Trophoblast cell (in vitro differentiated cells and primary cell): ENCODE data around the gene LCN15.
"Not testable (repeated sequence)": the region's sequence is repeated elsewhere in the genome, so short reads cannot be mapped to it uniquely, and the experiment has no call there.

ENCODE experiments used
- DNase-seq, 2 donors: peaks; one replicate each; pipeline ENCODE4 v3.0.0-alpha.2; 2016
- H2AFZ ChIP-seq: 2 replicates; pipeline ENCODE4 v1.6.1; 2013; ENCODE audit warnings: low read length, moderate library complexity, mild to moderate bottlenecking; ENCODE audit not compliant: insufficient read depth, poor library complexity
- H2AK5ac ChIP-seq: 2 replicates; pipeline ENCODE4 v1.6.1; 2013; ENCODE audit warnings: mild to moderate bottlenecking, low read length
- H2BK120ac ChIP-seq: 2 replicates; pipeline ENCODE4 v1.6.1; 2013; ENCODE audit warnings: low read length, mild to moderate bottlenecking, moderate library complexity; ENCODE audit not compliant: insufficient read depth, poor library complexity
- H2BK12ac ChIP-seq: 2 replicates; pipeline ENCODE4 v1.6.1; 2013; ENCODE audit warnings: mild to moderate bottlenecking, low read length, moderate library complexity
- H2BK5ac ChIP-seq: 2 replicates; pipeline ENCODE4 v1.6.1; 2013; ENCODE audit warnings: low read length, low read depth, moderate library complexity, mild to moderate bottlenecking; ENCODE audit not compliant: poor library complexity
- H3K14ac ChIP-seq: 2 replicates; pipeline ENCODE4 v1.6.1; 2013; ENCODE audit warnings: mild to moderate bottlenecking, low read length
- H3K18ac ChIP-seq: 2 replicates; pipeline ENCODE4 v1.6.1; 2013; ENCODE audit warnings: mild to moderate bottlenecking, low read length
- H3K23ac ChIP-seq: 2 replicates; pipeline ENCODE4 v1.6.1; 2013; ENCODE audit warnings: low read length
- H3K27ac ChIP-seq: 2 replicates; pipeline ENCODE4 v1.5.1; 2013; ENCODE audit warnings: low read depth, mild to moderate bottlenecking, inconsistent platforms, low read length, moderate library complexity
- H3K27me3 ChIP-seq: 2 replicates; pipeline ENCODE4 v1.6.1; 2013; ENCODE audit warnings: inconsistent platforms, mild to moderate bottlenecking, low read length, moderate library complexity; ENCODE audit not compliant: insufficient read depth
- H3K36me3 ChIP-seq, 2 experiments: 1 replicate in 1 of 2; 2 replicates in 1 of 2; pipeline ENCODE4 v1.6.1; 2013; ENCODE audit warnings: low read length in 2 of 2, mild to moderate bottlenecking in 2 of 2, moderate library complexity in 1 of 2; ENCODE audit not compliant: insufficient read depth in 2 of 2, control insufficient read depth in 1 of 2
- H3K4ac ChIP-seq: 2 replicates; pipeline ENCODE4 v1.6.1; 2013; ENCODE audit warnings: low read depth, mild to moderate bottlenecking, low read length, moderate library complexity
- H3K4me1 ChIP-seq, 2 experiments: 1 replicate in 1 of 2; 2 replicates in 1 of 2; pipeline ENCODE4 v1.6.1; 2013; ENCODE audit warnings: low read length in 2 of 2, mild to moderate bottlenecking in 2 of 2, moderate library complexity in 1 of 2; ENCODE audit not compliant: insufficient read depth in 2 of 2, control insufficient read depth in 1 of 2
- H3K4me2 ChIP-seq: 2 replicates; pipeline ENCODE4 v1.6.1; 2013; ENCODE audit warnings: inconsistent platforms, mild to moderate bottlenecking, low read length, moderate library complexity
- H3K4me3 ChIP-seq: 2 replicates; pipeline ENCODE4 v1.5.1; 2013; ENCODE audit warnings: mild to moderate bottlenecking, low read depth, low read length, inconsistent platforms
- H3K79me1 ChIP-seq: one replicate; pipeline ENCODE4 v1.6.1; 2013; ENCODE audit warnings: low read length
- H3K79me2 ChIP-seq: 2 replicates; pipeline ENCODE4 v1.6.1; 2013; ENCODE audit warnings: low read length, mild to moderate bottlenecking; ENCODE audit not compliant: control insufficient read depth, insufficient read depth, poor library complexity
- H3K9ac ChIP-seq: 2 replicates; pipeline ENCODE4 v1.6.1; 2013; ENCODE audit warnings: mild to moderate bottlenecking, low read length
- H3K9me3 ChIP-seq: 2 replicates; pipeline ENCODE4 v1.6.1; 2013; ENCODE audit warnings: low read depth, mild to moderate bottlenecking, control low read depth, inconsistent platforms, low read length; ENCODE audit not compliant: insufficient read depth
- H4K12ac ChIP-seq: 2 replicates; pipeline ENCODE4 v1.6.1; 2013; ENCODE audit warnings: low read depth, mild to moderate bottlenecking, low read length, moderate library complexity
- H4K8ac ChIP-seq: 2 replicates; pipeline ENCODE4 v1.6.1; 2013; ENCODE audit warnings: low read depth, mild to moderate bottlenecking, low read length, moderate library complexity
- H4K91ac ChIP-seq: one replicate; pipeline ENCODE4 v1.6.1; 2013; ENCODE audit warnings: low read depth, mild to moderate bottlenecking, low read length, moderate library complexity
- WGBS: extraction: QIAGEN DNeasy Blood & Tissue Kit; methylation state at CpG from one replicate; pipeline ENCODE4 v1.1.7; 2013; ENCODE audit warnings: missing lambda C conversion rate; ENCODE audit not compliant: insufficient read length, insufficient coverage; ENCODE audit errors: extremely low coverage; 5-methylcytosine and 5-hydroxymethylcytosine counted together

Gene LCN15

DNA sequence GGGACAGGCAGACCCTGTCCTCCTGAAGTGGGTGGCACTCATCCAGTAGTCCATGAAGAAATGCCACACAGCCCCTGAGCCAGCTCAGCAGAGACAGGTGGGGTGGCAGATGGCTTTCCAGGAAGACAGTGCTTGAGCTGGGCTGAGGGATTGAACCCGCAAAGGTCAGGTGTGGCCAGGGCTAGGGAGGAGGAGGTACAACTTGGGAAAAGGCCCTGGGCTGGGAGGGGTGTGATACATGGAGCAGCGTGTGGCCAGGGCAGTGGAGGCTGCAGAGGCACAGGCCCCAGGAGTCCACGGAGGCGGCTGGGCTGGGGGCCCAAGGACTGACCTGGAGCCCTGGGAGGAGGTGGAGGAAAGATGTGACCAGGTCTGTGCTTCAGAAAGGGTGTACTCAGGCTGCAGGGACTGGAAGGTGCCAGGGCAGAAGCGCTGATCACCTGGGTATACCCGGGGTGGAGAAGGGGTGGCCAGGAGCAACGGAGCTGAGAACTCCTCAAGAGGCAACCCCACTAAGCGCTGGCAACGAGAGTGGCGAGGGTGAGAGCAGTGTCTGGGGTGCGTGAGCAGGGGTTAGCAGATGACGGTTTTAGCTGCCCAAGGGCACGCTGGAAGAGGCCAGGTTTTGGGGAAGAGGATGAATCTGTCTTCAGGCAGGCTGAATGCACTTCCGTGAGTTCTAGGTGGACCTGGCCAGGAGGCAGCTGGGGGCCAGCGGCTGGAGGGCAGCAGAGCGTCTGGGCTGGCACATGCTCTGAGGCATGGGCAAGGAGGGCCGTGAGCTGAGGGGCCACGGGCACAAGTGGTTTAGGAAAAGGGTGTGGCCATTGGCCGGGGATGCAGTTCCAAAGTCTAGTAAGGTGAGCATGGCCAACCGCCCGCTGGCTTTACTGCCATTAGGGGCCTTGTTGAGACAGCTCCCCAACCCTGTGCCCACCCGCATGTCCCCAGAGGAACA is 39.5 kb upstream of the LCN15 start:
- Histone ChIP-seq H3K36me3 (peaks cover 10 to 15% of the 10 kb centered on the region in 2 experiments), H3K9me3 (no peaks in the 10 kb centered on the region)
- WGBS: no CpG with 5 or more reads among the region's 22 CpGs

DNA sequence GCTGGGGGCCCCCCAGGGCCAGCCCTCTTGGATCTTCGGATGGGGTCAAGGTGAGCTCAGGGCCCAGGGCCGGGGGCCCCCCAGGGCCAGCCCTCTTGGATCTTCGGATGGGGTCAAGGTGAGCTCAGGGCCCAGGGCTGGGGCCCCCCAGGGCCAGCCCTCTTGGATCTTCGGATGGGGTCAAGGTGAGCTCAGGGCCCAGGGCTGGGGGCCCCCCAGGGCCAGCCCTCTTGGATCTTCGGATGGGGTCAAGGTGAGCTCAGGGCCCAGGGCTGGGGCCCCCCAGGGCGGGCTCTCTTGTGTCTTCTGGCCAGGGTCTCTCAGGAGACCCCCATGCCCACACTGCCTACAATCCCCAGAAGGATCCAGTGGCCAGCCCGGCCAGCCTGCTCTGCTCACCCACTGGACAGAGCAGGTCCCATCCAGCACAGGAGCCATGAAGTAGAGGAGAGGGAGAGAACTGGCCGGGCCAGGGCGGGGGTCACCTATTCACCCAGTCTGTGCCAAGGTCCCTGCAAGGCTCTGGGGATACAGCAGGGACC is 38.8 kb upstream of the LCN15 start:
- not testable (repeated sequence) for H4K8ac ChIP-seq, H3K18ac ChIP-seq, H3K23ac ChIP-seq, H3K4ac ChIP-seq, H3K79me2 ChIP-seq, DNase-seq, H2AFZ ChIP-seq, H3K9ac ChIP-seq, H3K27me3 ChIP-seq, H3K27ac ChIP-seq, H4K12ac ChIP-seq, H2BK120ac ChIP-seq, H3K14ac ChIP-seq, H2BK5ac ChIP-seq, H3K9me3 ChIP-seq, H3K4me2 ChIP-seq, H3K4me3 ChIP-seq, H2BK12ac ChIP-seq
- peak overlapping the region; percentile 5 for H4K91ac ChIP-seq
- peaks cover 10 to 15% of the 10 kb centered on the region in 2 experiments for H3K36me3 ChIP-seq
- H3K79me1 ChIP-seq: peaks cover 17% of the 10 kb centered on the region
- H3K4me1 ChIP-seq: peaks cover 23 to 27% of the 10 kb centered on the region in 2 experiments
- H2AK5ac ChIP-seq: peak overlapping the region; percentile 29
- no CpG with 5 or more reads among the region's 9 CpGs for WGBS

More for the DNA sequence above, 39.5 kb upstream of the LCN15 start:
- Histone ChIP-seq H4K8ac (no peak overlapping the region), H4K12ac (no peak overlapping the region), H3K23ac (no peak overlapping the region), H3K18ac (no peak overlapping the region), H2BK12ac (no peak overlapping the region), H4K91ac (peak overlapping the region; percentile 62), H3K4me3 (no peak overlapping the region), H2BK5ac (no peak overlapping the region), H2BK120ac (no peak overlapping the region), H2AFZ (no peak overlapping the region), H2AK5ac (peak overlapping the region; percentile 29), H3K27ac (no peak overlapping the region), H3K27me3 (no peaks in the 10 kb centered on the region), H3K9ac (no peak overlapping the region), H3K79me2 (peaks cover 11% of the 10 kb centered on the region), H3K4ac (no peak overlapping the region), H3K14ac (no peak overlapping the region), H3K79me1 (peaks cover 22% of the 10 kb centered on the region), H3K4me1 (peaks cover 23 to 27% of the 10 kb centered on the region in 2 experiments), H3K4me2 (no peak overlapping the region)
- no peak for DNase-seq

DNA sequence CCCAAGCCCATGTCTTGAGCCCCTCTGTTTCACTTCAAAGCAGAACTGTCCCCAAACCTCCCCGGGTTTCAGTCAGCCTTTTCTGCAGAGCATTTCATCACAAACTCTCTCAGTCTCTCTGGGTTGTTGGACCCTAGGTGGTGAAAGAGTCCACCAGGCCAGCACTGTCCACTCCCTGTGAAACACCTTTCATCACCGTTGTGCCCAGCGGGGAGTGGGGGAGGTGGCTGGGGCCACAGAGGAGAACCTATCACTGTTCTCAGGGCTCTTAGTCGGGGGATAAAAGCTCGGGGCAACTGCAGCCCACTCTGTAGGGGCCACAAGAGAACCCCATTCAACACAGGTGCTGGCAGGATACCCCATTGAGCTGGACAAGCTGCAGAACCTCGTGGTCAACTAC is 38.0 kb upstream of the LCN15 start:
- no peak for DNase-seq
- Histone ChIP-seq H2AFZ (no peak overlapping the region), H3K27me3 (no peaks in the 10 kb centered on the region), H3K4me1 (peaks cover 26 to 27% of the 10 kb centered on the region in 2 experiments), H3K9me3 (no peaks in the 10 kb centered on the region), H2AK5ac (no peak overlapping the region), H4K8ac (no peak overlapping the region), H3K14ac (no peak overlapping the region), H2BK120ac (no peak overlapping the region), H2BK12ac (no peak overlapping the region), H4K12ac (no peak overlapping the region), H2BK5ac (no peak overlapping the region), H3K79me1 (peaks cover 12% of the 10 kb centered on the region), H3K27ac (no peak overlapping the region), H4K91ac (no peak overlapping the region), H3K4ac (no peak overlapping the region), H3K23ac (no peak overlapping the region), H3K4me3 (no peak overlapping the region), H3K4me2 (no peak overlapping the region), H3K36me3 (peaks cover 10 to 15% of the 10 kb centered on the region in 2 experiments), H3K79me2 (peaks cover 4% of the 10 kb centered on the region), H3K18ac (no peak overlapping the region), H3K9ac (no peak overlapping the region)
- no CpG with 5 or more reads among the region's 6 CpGs for WGBS

DNA sequence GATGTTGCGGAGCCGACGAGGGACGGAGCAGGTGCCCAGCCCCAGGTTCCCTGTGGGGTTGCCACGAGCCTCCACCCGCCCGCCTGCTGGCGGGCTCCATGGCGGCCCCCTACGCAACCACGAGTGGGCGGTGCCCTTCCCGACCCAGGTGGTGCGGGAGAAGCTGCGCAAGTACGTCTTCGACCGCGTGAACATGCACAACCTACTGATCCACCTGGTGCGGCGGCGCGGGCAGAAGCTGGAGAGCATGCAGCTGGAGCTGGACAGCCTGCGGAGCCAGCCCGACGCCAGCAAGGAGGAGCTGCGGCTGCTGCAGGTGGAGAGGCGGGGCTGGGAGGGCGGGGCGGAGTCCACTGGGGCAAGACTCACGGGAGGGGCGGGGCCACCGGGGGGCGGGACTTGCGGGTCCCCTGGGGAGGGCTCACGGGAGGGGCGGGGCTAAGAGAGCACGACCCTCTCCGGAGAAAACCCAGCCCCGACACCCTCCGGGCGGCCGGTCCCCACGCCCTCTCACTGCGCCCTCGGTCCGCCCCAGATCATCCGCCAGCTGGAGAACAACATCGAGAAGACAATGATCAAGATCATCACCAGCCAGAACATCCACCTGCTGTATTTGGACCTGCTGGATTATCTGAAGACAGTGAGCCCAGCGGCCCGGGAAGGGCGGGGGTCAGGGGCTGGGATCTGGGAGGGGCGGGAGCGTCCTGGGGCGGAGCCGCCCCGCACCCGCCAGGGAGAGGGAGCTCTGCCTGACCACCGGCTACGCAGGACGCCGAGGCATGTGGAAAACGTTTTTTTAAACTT is 35.7 kb upstream of the LCN15 start:
- no peak overlapping the region for H2BK5ac ChIP-seq
- no peak overlapping the region for H2AK5ac ChIP-seq
- H3K4me1 ChIP-seq: peaks cover 28 to 30% of the 10 kb centered on the region in 2 experiments
- no peak overlapping the region for H3K18ac ChIP-seq
- H4K12ac ChIP-seq: no peak overlapping the region
- WGBS: no CpG with 5 or more reads among the region's 63 CpGs
- H4K91ac ChIP-seq: peak overlapping the region; percentile 63
- H3K4me3 ChIP-seq: peak overlapping the region; percentile 46
- peak overlapping the region; percentile 71 for H3K4me2 ChIP-seq
- H4K8ac ChIP-seq: peak overlapping the region; percentile 51
- peak overlapping the region; percentile 11 for H3K27ac ChIP-seq
- no peak overlapping the region for H3K9ac ChIP-seq
- H2BK120ac ChIP-seq: peak overlapping the region; percentile 25
- H3K4ac ChIP-seq: peak overlapping the region; percentile 28
- no peaks in the 10 kb centered on the region for H3K27me3 ChIP-seq
- H3K23ac ChIP-seq: no peak overlapping the region
- DNase-seq: peak; percentile 80 to 84
- peaks cover 13% of the 10 kb centered on the region for H3K79me1 ChIP-seq
- no peak overlapping the region for H3K14ac ChIP-seq
- H3K36me3 ChIP-seq: peaks cover 0 to 9% of the 10 kb centered on the region in 2 experiments
- peak overlapping the region; percentile 74 for H2AFZ ChIP-seq
- peak overlapping the region; percentile 53 for H2BK12ac ChIP-seq
- H3K79me2 ChIP-seq: peaks cover 1% of the 10 kb centered on the region
- no peaks in the 10 kb centered on the region for H3K9me3 ChIP-seq
